IMR-90 (cell line): ENCODE measurements around the gene KCNMA1. TPM values are rescaled to one million over a fixed set of nuclear protein-coding genes. Genes with fewer than 3 reads are reported as not detected.

Source experiments
- ATAC-seq: fragments of 200-7000 bp; cut with Tn5 transposase; 2 replicates; pipeline ENCODE4 v1.9.1; 2020; ENCODE audit warnings: low read depth, mild to moderate bottlenecking, moderate library complexity
- BruUV-seq: library from RNA; stranded (reverse); fragments of 400-500 nt; replicated peaks from 2 replicates; lab custom pipeline; 2021; lab: Mats Ljungman, UMichigan
- CTCF ChIA-PET: fragments of 300-600 bp; formaldehyde crosslinking; extraction: SDS; loops from one replicate; lab custom pipeline; 2021; ENCODE audit warnings: antibody characterized with exemption; lab: Yijun Ruan, JAX
- POLR2A ChIA-PET: fragments of 300-600 bp; sonication (Branson Sonifier 250); formaldehyde crosslinking; loops from one replicate; lab custom pipeline; 2022; ENCODE audit warnings: antibody characterized with exemption; ENCODE audit not compliant: unreplicated experiment; lab: Charles Lee
- DNase-seq: peaks from one replicate; pipeline ENCODE4 v3.0.0; 2013
- H2AFZ ChIP-seq: replicated peaks from 2 replicates; pipeline ENCODE3; 2013; ENCODE audit warnings: low read length, mild to moderate bottlenecking; ENCODE audit not compliant: poor library complexity
- H2AK5ac ChIP-seq: 2 replicates; pipeline ENCODE4 v1.6.1; 2013; ENCODE audit warnings: low read depth, low read length, inconsistent platforms
- H2AK9ac ChIP-seq: replicated peaks from 2 replicates; pipeline ENCODE3; 2013; ENCODE audit warnings: mild to moderate bottlenecking, low read depth, low read length, moderate library complexity; ENCODE audit not compliant: poor library complexity
- H2BK120ac ChIP-seq: 2 replicates; pipeline ENCODE4 v1.6.1; 2013; ENCODE audit warnings: low read depth, low read length, inconsistent platforms
- H2BK15ac ChIP-seq: 3 replicates; pipeline ENCODE4 v1.6.1; 2013; ENCODE audit warnings: low read depth, low read length, inconsistent platforms
- H2BK20ac ChIP-seq: 2 replicates; pipeline ENCODE4 v1.6.1; 2013; ENCODE audit warnings: low read depth, mild to moderate bottlenecking, inconsistent platforms, low read length, moderate library complexity
- H2BK5ac ChIP-seq: 2 replicates; pipeline ENCODE4 v1.6.1; 2013; ENCODE audit warnings: mild to moderate bottlenecking, low read depth, low read length, inconsistent platforms; ENCODE audit not compliant: poor library complexity, severe bottlenecking
- H3K14ac ChIP-seq: replicated peaks from 2 replicates; pipeline ENCODE4 v1.6.1; 2013; ENCODE audit warnings: low read depth, low read length, inconsistent platforms
- H3K18ac ChIP-seq: 2 replicates; pipeline ENCODE4 v1.6.1; 2013; ENCODE audit warnings: low read depth, low read length, control low read depth
- H3K23ac ChIP-seq: 2 replicates; pipeline ENCODE4 v1.6.1; 2013; ENCODE audit warnings: low read depth, low read length, inconsistent platforms
- H3K27ac ChIP-seq: 2 replicates; pipeline ENCODE4 v1.5.1; 2013; ENCODE audit warnings: mild to moderate bottlenecking, control low read depth, low read length; ENCODE audit not compliant: insufficient read depth
- H3K27me3 ChIP-seq: 2 replicates; pipeline ENCODE4 v1.6.1; 2013; ENCODE audit warnings: low read length; ENCODE audit not compliant: control insufficient read depth, insufficient read depth
- H3K36me3 ChIP-seq: 2 replicates; pipeline ENCODE4 v1.6.1; 2013; ENCODE audit warnings: low read length, mixed read lengths; ENCODE audit not compliant: control insufficient read depth, insufficient read depth
- H3K4ac ChIP-seq: 2 replicates; pipeline ENCODE4 v1.6.1; 2013; ENCODE audit warnings: low read depth, low read length, inconsistent platforms
- H3K4me1 ChIP-seq: 2 replicates; pipeline ENCODE4 v1.6.1; 2013; ENCODE audit warnings: low read length, mixed read lengths; ENCODE audit not compliant: control insufficient read depth, insufficient read depth
- H3K4me2 ChIP-seq: 2 replicates; pipeline ENCODE4 v1.6.1; 2013; ENCODE audit warnings: low read depth, mild to moderate bottlenecking, control low read depth, low read length, moderate library complexity
- H3K4me3 ChIP-seq: 2 replicates; pipeline ENCODE4 v1.5.1; 2013; ENCODE audit warnings: low read depth, mild to moderate bottlenecking, control low read depth, low read length, moderate library complexity; ENCODE audit not compliant: insufficient read depth
- H3K56ac ChIP-seq: 2 replicates; pipeline ENCODE4 v1.6.1; 2013; ENCODE audit warnings: low read length, inconsistent platforms; ENCODE audit not compliant: insufficient read depth; ENCODE audit errors: extremely low read depth
- H3K79me1 ChIP-seq, 2 experiments: 2 replicates each; pipeline ENCODE4 v1.6.1; 2013; ENCODE audit warnings: low read length in 2 of 2, inconsistent platforms in 1 of 2, low read depth in 1 of 2
- H3K9ac ChIP-seq: 2 replicates; pipeline ENCODE4 v1.6.1; 2013; ENCODE audit warnings: low read depth, low read length, control low read depth
- H3K9me1 ChIP-seq: 2 replicates; pipeline ENCODE4 v1.6.1; 2013; ENCODE audit warnings: low read length, inconsistent platforms; ENCODE audit not compliant: insufficient read depth
- H3K9me3 ChIP-seq: 2 replicates; pipeline ENCODE4 v1.6.1; 2013; ENCODE audit warnings: low read length; ENCODE audit not compliant: control insufficient read depth, insufficient read depth
- H4K20me1 ChIP-seq: 2 replicates; pipeline ENCODE4 v1.6.1; 2013; ENCODE audit warnings: low read length, inconsistent platforms; ENCODE audit not compliant: insufficient read depth
- H4K5ac ChIP-seq: 2 replicates; pipeline ENCODE4 v1.6.1; 2013; ENCODE audit warnings: mild to moderate bottlenecking, low read depth, low read length, control low read depth
- H4K8ac ChIP-seq, 2 experiments: 2 replicates each; pipeline ENCODE4 v1.6.1; 2013; ENCODE audit warnings: low read depth in 2 of 2, low read length in 2 of 2, control low read depth in 1 of 2, inconsistent platforms in 1 of 2
- H4K91ac ChIP-seq: 2 replicates; pipeline ENCODE4 v1.6.1; 2013; ENCODE audit warnings: low read depth, low read length, inconsistent platforms; ENCODE audit not compliant: insufficient read depth
- BHLHE40 ChIP-seq: fragments of 150-350 bp; IDR thresholded peaks from 2 replicates; pipeline ENCODE4 v1.6.1; 2016; ENCODE audit warnings: mild to moderate bottlenecking, low read depth, low read length
- CEBPB ChIP-seq: IDR thresholded peaks from 2 replicates; pipeline ENCODE4 v1.6.1; 2012; ENCODE audit warnings: low read depth, low read length, improper control_type of control experiment
- CHD1 ChIP-seq: IDR thresholded peaks from 2 replicates; pipeline ENCODE4 v1.6.1; 2012; ENCODE audit warnings: low read depth, low read length, improper control_type of control experiment
- CTCF ChIP-seq: conservative IDR thresholded peaks from 2 replicates; pipeline ENCODE4 v1.5.1; 2012; ENCODE audit warnings: mild to moderate bottlenecking, low read depth, low read length, improper control_type of control experiment
- FOS ChIP-seq: fragments of 150-350 bp; IDR thresholded peaks from 2 replicates; pipeline ENCODE4 v1.6.1; 2016; ENCODE audit warnings: low read depth, low read length
- MAFK ChIP-seq: IDR thresholded peaks from 2 replicates; pipeline ENCODE4 v1.6.1; 2012; ENCODE audit warnings: low read depth, low read length, improper control_type of control experiment
- MAZ ChIP-seq: IDR thresholded peaks from 2 replicates; pipeline ENCODE4 v1.6.1; 2012; ENCODE audit warnings: low read depth, mild to moderate bottlenecking, low read length, improper control_type of control experiment, moderate library complexity, borderline replicate concordance
- MXI1 ChIP-seq: IDR thresholded peaks from 2 replicates; pipeline ENCODE4 v1.6.1; 2012; ENCODE audit warnings: low read depth, mild to moderate bottlenecking, low read length, moderate library complexity, borderline replicate concordance
- NFE2L2 ChIP-seq: fragments of 150-350 bp; IDR thresholded peaks from 2 replicates; pipeline ENCODE4 v1.6.1; 2016; ENCODE audit warnings: low read depth, mild to moderate bottlenecking, low read length
- POLR2A ChIP-seq: IDR thresholded peaks from 2 replicates; pipeline ENCODE4 v1.6.1; 2012; ENCODE audit warnings: mild to moderate bottlenecking, low read depth, low read length
- RCOR1 ChIP-seq: IDR thresholded peaks from 2 replicates; pipeline ENCODE4 v1.6.1; 2012; ENCODE audit warnings: mild to moderate bottlenecking, low read length, improper control_type of control experiment; ENCODE audit not compliant: insufficient replicate concordance
- RFX5 ChIP-seq: IDR thresholded peaks from 2 replicates; pipeline ENCODE4 v1.8.0; 2012; ENCODE audit warnings: low read depth, mild to moderate bottlenecking, low read length, moderate library complexity
- SMC3 ChIP-seq: fragments of 150-350 bp; IDR thresholded peaks from 2 replicates; pipeline ENCODE4 v1.6.1; 2016; ENCODE audit warnings: low read depth, mild to moderate bottlenecking, antibody characterized with exemption, low read length, moderate library complexity
- USF2 ChIP-seq: fragments of 150-350 bp; IDR thresholded peaks from 2 replicates; pipeline ENCODE4 v1.6.1; 2017; ENCODE audit warnings: mild to moderate bottlenecking, antibody characterized with exemption, low read length, low read depth
- WGBS, 2 experiments: methylation state at CpG; one replicate each; pipeline versions ENCODE4 v1.1.5 to v1.1.7; 2013; ENCODE audit warnings: missing lambda C conversion rate in 2 of 2; ENCODE audit not compliant: insufficient read length in 1 of 2; ENCODE audit errors: extremely low coverage in 2 of 2; 5-methylcytosine and 5-hydroxymethylcytosine counted together
- dilution Hi-C: fragments of 300-500 bp; cut with HindIII; formaldehyde crosslinking; loops from one replicate; pipeline ENCODE4 v1.14.3; 2018; ENCODE audit warnings: low sequenced_read_pairs; ENCODE audit not compliant: unreplicated experiment
- in situ Hi-C: fragments of 300-500 bp; cut with MboI; formaldehyde crosslinking; loops from 3 replicates; pipeline ENCODE4 v1.14.3; 2019; ENCODE audit warnings: low sequenced_read_pairs, inconsistent platforms, mixed read lengths
- intact Hi-C: fragments of 100-400 bp; cut with micrococcal nuclease; formaldehyde crosslinking; loops from 2 replicates; pipeline ENCODE4 v1.10.0; 2022
- polyA plus RNA-seq, 3 experiments: library from polyadenylated mRNA; depleted of rRNA; stranded (reverse); fragments of >200 nt; gene quantifications; 2 replicates each; pipeline ENCODE4 v1.2.3, GENCODE V29; 2012; ENCODE audit warnings: low replicate concordance in 1 of 3
- total RNA-seq: library from RNA; depleted of rRNA; stranded (reverse); fragments of >200 nt; gene quantifications from 2 replicates; pipeline ENCODE4 v1.2.3, GENCODE V29; 2012

The KCNMA1 gene
- total and polyA plus RNA-seq, 2 of the 4 experiments (the other 2 are of a cell fraction), result 25.6 to 29.6 TPM

GRCh38 chr10:77417359-77417758 is 220.2 kb downstream of the KCNMA1 start:
- no peak overlapping the region for H3K4me2 ChIP-seq

More at GRCh38 chr10:77417359-77417758, 220.2 kb downstream of the KCNMA1 start:
- Histone ChIP-seq H3K23ac (peak overlapping the region; percentile 99), H3K4me3 (no peak overlapping the region), H3K27ac (peak overlapping the region; percentile 70; the same call in 1 of the 2 replicates), H3K36me3 (no peaks in the 10 kb centered on the region), H4K5ac (peak overlapping the region; percentile 30; the same call in 1 of the 2 replicates), H2AFZ (peak overlapping the region; percentile 12), H3K9ac (no peak overlapping the region), H2BK20ac (peak overlapping the region; percentile 100), H3K9me3 (no peaks in the 10 kb centered on the region), H3K27me3 (no peaks in the 10 kb centered on the region), H3K18ac (peak overlapping the region; percentile 89; the same call in 1 of the 2 replicates), H4K20me1 (no peaks in the 10 kb centered on the region), H4K8ac (peak overlapping the region; percentile 1 to 97), H2BK5ac (peak overlapping the region; percentile 92), H3K79me1 (peaks cover 0 to 17% of the 10 kb centered on the region in 2 experiments; a peak in 2 of 4 replicates), H3K14ac (peak overlapping the region; percentile 97), H3K4me1 (peaks cover 25% of the 10 kb centered on the region), H3K56ac (peak overlapping the region; percentile 78), H2AK9ac (peak overlapping the region; percentile 76), H2BK15ac (peak overlapping the region; percentile 53), H4K91ac (peak overlapping the region; percentile 96), H2BK120ac (peak overlapping the region; percentile 100), H3K4ac (peak overlapping the region; percentile 100), H3K9me1 (peaks cover 36% of the 10 kb centered on the region), H2AK5ac (peak overlapping the region; percentile 86)
- BruUV-seq, result no TSS peak
- no peak for ATAC-seq
- 100% methylated on average over 2 of the region's 5 CpGs; no CpG with 5 or more reads in 1 of the 2 experiments for WGBS, 2 experiments
- intact Hi-C loops, result no loop called here
- in situ Hi-C loops, result no loop called here
- DNase-seq, result no peak
- ChIA-PET POLR2A (no interaction called here), CTCF (no interaction called here)
- dilution Hi-C loops, result no loop called here
- TF ChIP-seq POLR2A (no peak), MXI1 (no peak), SMC3 (no peak), RCOR1 (no peak), FOS (no peak), USF2 (no peak), CHD1 (no peak), CEBPB (no peak), BHLHE40 (no peak), MAZ (no peak), NFE2L2 (no peak), MAFK (no peak), CTCF (no peak), RFX5 (no peak)
